Stimulated activated CD8-positive, alpha-beta memory T cell treated with anti-CD3 and anti-CD28 coated beads, Interleukin-12 subunit alpha, Interleukin-12 subunit beta, amount 100 ng/mL, for 24 hours (primary cell): Measurements from ENCODE around the gene PSMD8.
"Not testable (repeated sequence)": the region's sequence is repeated elsewhere in the genome, so short reads cannot be mapped to it uniquely, and the experiment has no call there.

Experiments
- DNase-seq: peaks from one replicate; pipeline ENCODE4 v3.0.0-alpha.2; 2020; ENCODE audit errors: extremely low read depth

The PSMD8 gene

DNA sequence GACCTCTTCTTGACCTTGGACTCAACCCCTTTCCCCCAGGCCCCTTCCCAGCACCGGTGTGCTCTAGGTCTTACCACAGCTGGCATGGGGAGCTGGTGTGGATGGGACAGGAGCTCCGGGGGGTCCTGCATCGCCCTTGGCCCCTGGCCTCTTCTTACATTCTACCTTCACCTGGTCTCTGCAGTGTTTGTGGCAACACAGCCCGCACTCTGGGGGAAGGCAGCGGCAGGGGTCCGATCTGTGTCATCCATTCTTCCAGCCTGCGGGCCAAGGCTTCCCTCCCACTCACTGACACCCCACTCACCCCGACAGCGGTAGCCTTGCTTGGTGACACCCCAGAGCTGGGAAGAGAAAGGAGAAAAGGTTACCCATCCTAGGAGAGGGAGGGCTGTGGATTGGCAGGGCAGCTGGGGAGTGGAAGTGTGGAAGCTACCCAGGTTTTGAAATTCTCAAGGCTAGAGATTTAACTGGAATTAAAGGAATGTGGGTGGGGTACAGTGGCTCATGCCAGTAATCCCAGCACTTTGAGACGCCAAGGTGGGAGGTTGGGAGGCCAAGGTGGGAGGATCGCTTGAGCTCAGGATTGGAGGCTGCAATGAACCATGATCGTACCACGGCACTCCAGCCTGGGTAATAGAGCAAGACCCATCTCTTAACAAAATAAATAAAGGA is 36.8 kb downstream of the PSMD8 start:
- DNase-seq, result no peak

DNA sequence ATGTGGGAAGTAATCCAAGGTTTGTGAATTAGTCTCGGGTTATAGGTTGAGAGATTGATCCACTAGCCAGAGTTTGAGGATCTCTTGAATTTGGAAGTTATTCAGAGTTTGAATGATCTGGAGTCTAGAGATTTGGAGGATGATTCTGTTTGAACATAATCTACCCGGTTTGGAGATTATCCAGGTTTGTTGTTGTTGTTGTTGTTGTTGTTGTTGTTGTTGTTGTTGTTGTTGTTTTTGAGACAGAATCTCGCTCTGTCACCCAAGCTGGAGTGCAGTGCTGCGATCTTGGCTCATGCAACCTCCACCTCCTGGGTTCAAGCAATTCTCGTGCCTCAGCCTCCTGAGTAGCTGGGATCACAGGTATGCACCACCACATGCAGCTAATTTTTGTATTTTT is 37.5 kb downstream of the PSMD8 start:
- DNase-seq, result not testable (repeated sequence)

DNA sequence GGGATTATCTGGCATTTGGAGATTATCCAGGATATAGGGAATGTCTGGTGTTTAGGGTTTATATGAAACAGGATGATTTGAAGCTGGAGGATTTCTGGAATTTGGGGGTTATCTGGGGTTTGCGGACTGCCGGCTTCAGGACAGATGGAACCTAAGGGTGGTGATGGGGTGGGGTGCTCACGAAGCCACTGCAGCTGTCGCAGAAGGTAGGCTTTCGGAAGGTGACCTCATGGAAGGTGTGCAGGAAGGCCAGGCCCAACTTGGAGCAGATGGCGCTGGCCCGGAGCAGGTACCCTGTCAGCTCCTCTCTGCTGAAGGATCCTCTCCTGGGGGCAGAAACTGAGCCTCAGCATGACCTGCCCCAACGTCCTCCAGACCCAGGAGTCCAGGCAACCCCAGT is 38.1 kb downstream of the PSMD8 start:
- no peak for DNase-seq

DNA sequence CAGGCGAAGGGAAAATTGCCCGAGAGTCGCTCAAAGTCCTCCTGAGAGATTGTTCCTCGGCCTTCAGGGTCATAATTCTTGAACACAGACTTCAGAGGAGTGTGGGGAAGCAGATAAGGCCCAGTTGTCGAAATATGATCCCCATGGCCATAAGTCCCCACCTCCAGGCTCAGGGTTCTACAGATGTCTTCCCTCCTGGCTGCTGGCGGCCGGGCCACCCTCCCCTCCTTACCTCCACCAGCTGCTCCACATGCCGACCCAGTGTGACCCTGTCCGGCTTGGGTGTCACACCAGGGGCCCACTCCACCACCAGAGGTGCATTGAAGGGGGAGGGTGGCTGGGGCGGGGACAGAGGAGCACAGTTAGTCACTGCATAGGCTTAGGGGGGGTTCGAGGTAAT is 38.6 kb downstream of the PSMD8 start:
- DNase-seq, result no peak

- no peak for DNase-seq
These were observed 39.0 kb downstream of the PSMD8 start for GRCh38 chr19:38413416-38413815.

DNA sequence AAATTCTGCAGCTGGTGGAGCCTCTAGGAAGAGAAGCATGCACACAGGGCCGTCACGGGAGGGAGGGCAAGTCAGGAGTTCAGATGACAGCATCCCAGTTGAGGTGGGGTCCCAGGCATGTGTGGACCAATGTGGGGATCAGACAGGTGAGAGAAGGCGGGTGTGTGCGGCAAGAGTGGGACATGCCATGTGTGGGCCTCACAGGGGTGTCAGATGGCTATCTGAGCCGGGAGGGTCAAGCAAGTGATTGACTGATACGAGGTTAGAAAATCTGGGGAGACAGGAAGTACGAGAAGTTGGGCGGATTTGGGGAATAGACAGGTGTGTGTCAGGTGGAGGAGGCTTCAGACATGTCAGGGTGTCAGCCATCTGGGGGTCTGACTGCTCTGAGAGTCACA is 42.8 kb downstream of the PSMD8 start:
- DNase-seq, result no peak

DNA sequence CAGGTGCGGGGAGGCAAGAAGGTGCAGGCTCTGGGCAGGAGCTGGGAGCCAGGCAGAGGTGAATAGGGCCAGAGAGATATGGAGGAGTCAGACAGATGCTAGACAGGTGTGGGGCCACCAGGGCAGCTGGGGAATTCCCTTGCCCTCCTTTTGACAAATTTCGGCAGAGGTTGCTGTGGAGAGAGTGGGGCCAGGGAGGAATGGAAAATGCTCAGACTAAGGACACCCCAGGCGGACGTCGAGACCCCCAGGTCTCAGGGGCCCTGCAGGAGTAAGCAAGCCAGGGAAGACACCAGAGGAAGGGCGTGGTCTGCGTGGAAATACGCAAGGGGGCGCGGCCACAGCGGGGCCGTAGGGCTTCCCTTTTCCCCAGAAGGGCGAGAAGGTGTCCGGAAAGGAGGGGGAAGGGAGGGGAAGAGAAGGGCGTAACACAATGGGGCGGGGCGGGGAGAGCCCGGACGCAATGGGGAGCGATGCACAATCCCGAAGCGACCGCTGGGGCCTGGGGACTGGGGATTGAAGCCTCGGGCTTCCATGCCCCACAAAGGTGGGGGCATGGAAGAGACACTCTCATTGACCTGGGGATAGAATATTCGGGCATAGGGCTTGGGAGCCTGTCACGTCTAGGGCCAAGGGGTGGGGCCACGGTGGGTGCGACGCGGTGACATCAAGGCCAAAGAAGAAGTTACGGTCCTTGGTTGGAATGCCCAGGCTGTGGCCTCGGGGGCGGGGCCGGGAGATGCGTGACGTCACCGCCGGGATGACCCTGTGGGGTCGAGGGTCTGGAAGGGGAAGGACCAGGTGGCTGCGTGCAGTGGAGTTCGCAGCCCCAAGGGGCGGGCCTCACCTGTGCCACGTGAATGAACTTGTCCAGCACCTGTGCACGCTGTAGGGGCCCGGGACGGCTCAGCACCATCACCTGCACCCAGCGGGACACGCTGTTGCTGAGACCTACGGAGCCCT is 43.5 kb downstream of the PSMD8 start:
- no peak for DNase-seq

- DNase-seq, result no peak
These were observed 46.6 kb downstream of the PSMD8 start for GRCh38 chr19:38420935-38421334.

DNA sequence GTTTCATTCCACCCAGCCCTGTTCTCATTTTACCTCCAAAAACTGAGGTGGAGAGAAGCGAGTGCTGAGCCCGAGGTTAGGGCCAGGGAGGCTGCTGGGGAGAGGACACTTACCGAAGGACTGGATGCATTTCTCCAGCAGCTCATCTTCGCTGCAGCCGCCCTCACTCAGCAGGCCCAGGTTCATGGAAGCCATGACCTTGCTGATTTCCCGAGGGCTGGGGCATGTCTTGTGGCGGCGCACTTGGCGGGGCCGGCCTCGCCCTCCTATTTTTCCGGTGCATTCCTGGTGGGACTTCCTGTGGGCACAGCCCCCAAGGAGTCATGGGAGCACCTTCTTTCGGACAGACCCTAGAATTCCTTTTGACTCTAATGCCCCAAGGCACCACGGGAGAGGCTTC is 47.5 kb downstream of the PSMD8 start:
- no peak for DNase-seq

GRCh38 chr19:38422438-38422837 is 48.1 kb downstream of the PSMD8 start:
- DNase-seq, result no peak

- DNase-seq, result no peak
These were observed 49.9 kb downstream of the PSMD8 start for GRCh38 chr19:38424272-38424671.

DNA sequence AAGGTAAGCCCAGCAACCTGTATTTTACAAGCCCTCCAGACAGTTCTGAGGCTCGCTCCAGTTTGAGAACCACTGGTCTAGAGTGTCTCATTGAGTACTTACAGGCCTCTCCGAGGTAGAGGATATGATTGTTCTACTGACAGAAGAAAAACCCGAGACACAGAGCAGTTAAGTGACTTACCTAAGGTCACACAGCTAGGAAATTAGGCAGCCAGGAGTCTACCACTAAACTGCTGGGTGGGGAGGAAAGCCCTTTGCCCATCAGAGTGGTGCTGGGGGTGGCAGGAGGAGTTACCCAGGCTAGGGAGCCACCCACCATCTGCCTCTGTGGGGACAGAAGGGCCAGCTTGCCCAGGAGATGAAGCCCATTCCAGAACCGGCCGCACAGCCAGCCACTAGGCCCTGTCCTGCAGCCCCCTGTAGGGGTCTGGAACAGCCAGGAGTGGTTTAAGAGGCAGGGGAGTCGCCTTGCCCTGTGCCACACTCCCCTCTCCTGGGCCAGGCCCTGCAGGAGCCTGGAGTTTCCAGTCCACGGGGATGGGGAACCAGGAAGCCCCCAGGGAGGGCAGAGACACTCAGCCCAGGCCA is 50.9 kb downstream of the PSMD8 start:
- DNase-seq, result no peak

GRCh38 chr19:38425810-38426466 is 51.6 kb downstream of the PSMD8 start, which contains the start of gene RASGRP4:
Gene RASGRP4, minus strand, starts transcription at chr19:38426219. Its CDS starts 128 bp downstream, at chr19:38426091.
- DNase-seq, result no peak

GRCh38 chr19:38427035-38427677 is 52.8 kb downstream of the PSMD8 start:
- DNase-seq, result not testable (repeated sequence)

DNA sequence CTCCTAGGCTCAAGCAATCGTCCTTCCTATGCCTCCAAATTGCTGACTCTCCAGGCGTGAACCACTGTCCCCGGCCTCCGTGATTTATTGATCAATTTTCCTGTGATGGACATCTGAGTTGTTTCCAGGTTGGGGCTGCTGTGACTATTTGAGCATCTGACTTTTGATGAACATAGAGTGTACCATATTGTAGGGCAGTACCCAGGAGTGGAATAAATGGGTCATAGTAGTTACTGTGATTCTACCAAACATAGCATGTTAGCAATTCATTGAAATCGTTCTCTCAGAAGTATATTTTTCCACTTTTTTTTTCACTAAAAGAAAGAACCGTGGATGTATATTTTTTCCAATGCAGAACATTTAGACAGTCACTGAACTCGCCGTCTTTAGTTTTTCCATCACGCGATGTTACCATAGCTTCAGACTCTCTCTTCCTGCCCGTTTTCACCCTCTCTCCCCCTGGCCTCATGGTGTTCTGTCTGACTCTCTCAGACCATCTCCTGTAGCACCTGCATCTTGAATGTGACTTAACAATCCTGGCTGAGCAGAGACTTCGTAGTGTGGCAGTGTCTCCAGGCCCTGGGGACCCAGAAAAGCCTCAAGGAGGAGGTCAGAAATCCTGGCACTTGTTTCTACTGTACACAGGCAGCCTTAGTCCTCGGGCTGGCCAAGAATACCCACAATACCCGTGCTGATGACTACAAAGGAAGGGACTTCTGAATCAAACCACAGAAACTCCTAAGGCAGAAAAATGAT is 54.9 kb downstream of the PSMD8 start:
- DNase-seq, result no peak

GRCh38 chr19:38429811-38430156 is 55.4 kb downstream of the PSMD8 start:
- no peak for DNase-seq

- no peak for DNase-seq
These were observed 56.6 kb downstream of the PSMD8 start for GRCh38 chr19:38430931-38431330.

DNA sequence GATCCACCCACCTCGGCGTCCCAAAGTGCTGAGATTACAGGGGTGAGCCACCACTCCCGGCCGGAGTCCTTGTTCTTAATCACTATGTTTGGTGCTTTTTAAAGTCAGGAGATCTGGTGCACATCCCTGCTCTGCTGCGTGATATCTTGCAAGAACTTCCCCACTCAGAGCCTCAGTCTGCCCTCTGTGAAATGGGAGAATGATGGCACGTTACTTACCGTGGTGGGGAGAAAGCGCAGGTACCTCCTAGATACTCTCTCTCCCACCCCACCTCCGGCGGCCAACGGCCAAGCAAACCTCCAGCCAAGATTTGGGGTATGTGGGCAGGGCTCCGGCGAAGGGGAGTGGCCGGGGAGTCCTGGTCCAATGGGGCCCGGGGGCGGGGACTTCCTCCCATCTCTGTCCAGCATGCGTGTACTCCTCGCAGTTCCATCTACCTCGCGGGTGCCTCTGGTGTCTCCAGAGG is 58.9 kb downstream of the PSMD8 start, which contains the start of gene RYR1:
Gene RYR1 (plus strand): TSS at position 424 of the 466 bp plus-strand sequence. CDS start 139 bp downstream, outside the sequence.
- no peak for DNase-seq
